HG03060 (cell line): Measurements from ENCODE around the gene CXorf49B.

Experiments used
- ATAC-seq: cut with Tn5 transposase; IDR thresholded peaks from one replicate; pipeline ENCODE4 v1.9.1; 2021; ENCODE audit warnings: low read depth, moderate number of reproducible peaks; ENCODE audit not compliant: unreplicated experiment

Gene CXorf49B

DNA sequence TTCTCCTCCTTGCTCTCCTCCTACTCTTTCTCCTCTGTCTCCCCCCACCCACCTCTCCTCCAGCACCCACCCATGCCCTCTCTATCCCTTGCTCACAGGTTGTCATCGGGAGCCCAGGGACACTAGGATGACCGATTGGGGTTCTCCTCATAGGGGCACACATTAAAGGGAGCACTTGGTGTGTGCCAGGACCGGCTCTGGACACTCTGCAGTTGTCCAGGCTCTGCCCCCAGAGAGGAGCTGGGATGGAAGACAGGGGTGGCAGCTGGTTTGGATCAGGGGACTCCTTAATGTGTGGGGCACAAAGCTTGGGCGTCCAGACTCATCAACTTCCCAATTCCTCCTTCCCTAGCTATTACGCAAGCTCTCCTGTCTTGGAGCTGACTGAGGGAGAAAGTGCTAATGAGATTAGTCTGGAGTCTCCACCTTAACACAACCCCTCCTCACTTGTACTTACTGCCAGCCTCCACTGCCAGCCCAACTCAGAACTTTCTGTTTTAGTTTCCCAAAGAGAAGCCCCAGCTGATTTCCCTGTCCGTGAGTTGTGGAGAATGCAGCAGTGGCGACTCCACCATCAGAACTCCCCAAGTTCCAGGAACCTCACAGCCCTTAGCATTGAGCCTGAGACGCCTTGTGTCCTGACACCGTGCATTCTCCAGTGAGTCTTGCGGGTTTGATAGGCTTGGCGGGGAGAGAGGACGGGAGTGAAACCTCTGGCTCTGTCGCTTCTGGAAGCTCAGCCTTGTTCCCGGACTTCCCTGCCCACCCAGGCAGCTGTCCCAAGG, 52.2 kb downstream of the CXorf49B start:
- ATAC-seq = no peak

DNA sequence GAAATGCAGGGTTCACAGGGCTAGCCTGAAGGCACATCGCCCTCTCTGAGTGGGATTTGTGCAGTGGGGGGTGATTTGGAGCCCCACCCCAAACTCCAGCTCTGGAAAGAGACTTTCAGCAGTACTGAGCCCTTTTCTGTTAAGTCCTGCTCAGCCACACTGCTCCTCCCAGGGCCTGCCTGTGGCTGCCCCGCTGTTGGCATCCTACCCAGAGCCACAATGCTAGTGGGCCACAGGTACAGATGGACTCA, 52.7 kb downstream of the CXorf49B start:
- no peak for ATAC-seq
